SK-N-SH (cell line): ENCODE measurements around the gene NOTCH1. TPM values are rescaled to one million over a fixed set of nuclear protein-coding genes. Genes with fewer than 3 reads are reported as not detected.
A peak's percentile ranks its signal among the peaks of the same experiment; 100 is the strongest.

Experiments used
- CTCF ChIA-PET: fragments of 300-600, 350-600 bp; formaldehyde crosslinking; extraction: SDS; loops from one replicate; lab custom pipeline; 2021; lab: Yijun Ruan, JAX
- POLR2A ChIA-PET: fragments of 350-600 bp; sonication (Branson Sonifier 250); formaldehyde crosslinking; extraction: SDS; loops from one replicate; lab custom pipeline; 2020; ENCODE audit warnings: antibody characterized with exemption, inconsistent platforms; lab: Yijun Ruan, JAX
- DNase-seq: peaks from one replicate; pipeline ENCODE4 v3.0.0; 2012
- H2AFZ ChIP-seq: fragments of 200-600 bp; sonication (generic); 2 replicates; pipeline ENCODE4 v1.8.1; 2016; ENCODE audit warnings: antibody characterized with exemption, mild to moderate bottlenecking, low read depth
- H3F3A ChIP-seq: fragments of 200-600 bp; sonication (generic); replicated peaks from 2 replicates; pipeline ENCODE3; 2016; ENCODE audit warnings: antibody characterized with exemption, mild to moderate bottlenecking; ENCODE audit not compliant: insufficient read depth
- H3K27ac ChIP-seq, 2 experiments: fragments of 200-500 bp in 1 of 2; fragments of 200-600 bp in 1 of 2; sonication (Bioruptor generic) in 1 of 2; sonication (generic), shearing (Covaris generic) in 1 of 2; 2 replicates each; pipeline versions ENCODE4 v1.5.1 to v1.6.1; 2014 to 2016; ENCODE audit warnings: low read depth in 2 of 2, inconsistent platforms in 1 of 2, low read length in 1 of 2, mild to moderate bottlenecking in 1 of 2, mixed read lengths in 1 of 2
- H3K27me3 ChIP-seq: fragments of 200-600 bp; sonication (generic), shearing (Covaris generic); 2 replicates; pipeline ENCODE4 v1.6.1; 2016; ENCODE audit warnings: mixed run types; ENCODE audit not compliant: insufficient read depth
- H3K36me3 ChIP-seq, 2 experiments: fragments of 200-500 bp in 1 of 2; fragments of 200-600 bp in 1 of 2; sonication (Bioruptor generic) in 1 of 2; sonication (generic) in 1 of 2; replicated peaks in 1 of 2; 2 replicates each; pipeline versions ENCODE3 to v1.5.1; 2014 to 2016; ENCODE audit warnings: low read length in 1 of 2, mild to moderate bottlenecking in 1 of 2; ENCODE audit not compliant: insufficient read depth in 2 of 2, control insufficient read depth in 1 of 2
- H3K4me1 ChIP-seq, 2 experiments: fragments of 200-500 bp in 1 of 2; fragments of 200-600 bp in 1 of 2; sonication (Bioruptor generic) in 1 of 2; sonication (generic), shearing (Covaris generic) in 1 of 2; 2 replicates each; pipeline versions ENCODE4 v1.5.1 to v1.6.1; 2014 to 2016; ENCODE audit warnings: low read depth in 1 of 2, low read length in 1 of 2, mixed run types in 1 of 2; ENCODE audit not compliant: insufficient read depth in 2 of 2, control insufficient read depth in 1 of 2
- H3K4me2 ChIP-seq: fragments of 200-600 bp; sonication (generic), shearing (Covaris generic); 2 replicates; pipeline ENCODE4 v1.6.1; 2017; ENCODE audit warnings: mixed run types
- H3K4me3 ChIP-seq, 2 experiments: fragments of 200-500 bp in 1 of 2; fragments of 200-600 bp in 1 of 2; sonication (Bioruptor generic) in 1 of 2; sonication (generic), shearing (Covaris generic) in 1 of 2; 2 replicates each; pipeline versions ENCODE4 v1.5.1 to v1.8.1; 2014 to 2016; ENCODE audit warnings: low read depth in 2 of 2, inconsistent platforms in 1 of 2, low read length in 1 of 2, mild to moderate bottlenecking in 1 of 2, mixed read lengths in 1 of 2, moderate library complexity in 1 of 2
- H3K79me2 ChIP-seq: fragments of 200-600 bp; sonication (generic); 2 replicates; pipeline ENCODE4 v1.8.1; 2017; ENCODE audit warnings: mild to moderate bottlenecking; ENCODE audit not compliant: insufficient read depth
- H3K9ac ChIP-seq: fragments of 200-600 bp; sonication (generic); 2 replicates; pipeline ENCODE4 v1.6.1; 2017; ENCODE audit warnings: mixed run types
- H3K9me2 ChIP-seq: fragments of 200-600 bp; sonication (generic); 2 replicates; pipeline ENCODE4 v1.6.1; 2017; ENCODE audit warnings: mixed run types
- H3K9me3 ChIP-seq: fragments of 200-600 bp; sonication (generic); 2 replicates; pipeline ENCODE4 v1.6.1; 2017; ENCODE audit warnings: mixed run types, mild to moderate bottlenecking, moderate library complexity
- H4K20me1 ChIP-seq: fragments of 200-600 bp; sonication (generic); 2 replicates; pipeline ENCODE4 v1.6.1; 2017; ENCODE audit warnings: mild to moderate bottlenecking, mixed run types; ENCODE audit not compliant: insufficient read depth
- EZH2phosphoT487 ChIP-seq: fragments of 200-600 bp; sonication (generic); IDR thresholded peaks from 2 replicates; pipeline ENCODE4 v1.6.1; 2017; ENCODE audit warnings: low read depth, mixed run types, mild to moderate bottlenecking, antibody characterized with exemption, moderate library complexity, borderline replicate concordance
- FOSL2 ChIP-seq: IDR thresholded peaks from 2 replicates; pipeline ENCODE4 v1.4.0; 2012; ENCODE audit warnings: low read depth, mild to moderate bottlenecking, moderate library complexity, borderline replicate concordance
- FOXM1 ChIP-seq: IDR thresholded peaks from 2 replicates; pipeline ENCODE4 v1.4.0; 2012; ENCODE audit warnings: low read depth, mild to moderate bottlenecking
- GABPA ChIP-seq: IDR thresholded peaks from 2 replicates; pipeline ENCODE4 v1.4.0; 2012; ENCODE audit warnings: low read depth, mild to moderate bottlenecking
- MAX ChIP-seq: IDR thresholded peaks from 2 replicates; pipeline ENCODE4 v1.4.0; 2012; ENCODE audit warnings: low read depth
- PBX3 ChIP-seq: IDR thresholded peaks from 2 replicates; pipeline ENCODE4; 2012
- POLR2AphosphoS5 ChIP-seq: IDR thresholded peaks from 2 replicates; pipeline ENCODE4 v1.6.1; 2012; ENCODE audit warnings: low read depth, low read length
- RAD21 ChIP-seq: IDR thresholded peaks from 2 replicates; pipeline ENCODE4 v1.6.1; 2012; ENCODE audit warnings: mild to moderate bottlenecking, low read length
- REST ChIP-seq: IDR thresholded peaks from 2 replicates; pipeline ENCODE4 v1.6.1; 2012; ENCODE audit warnings: mild to moderate bottlenecking, low read depth, low read length, moderate library complexity
- TCF12 ChIP-seq: IDR thresholded peaks from 2 replicates; pipeline ENCODE4 v1.4.0; 2012
- TEAD4 ChIP-seq: IDR thresholded peaks from 2 replicates; pipeline ENCODE4 v1.4.0; 2012; ENCODE audit warnings: mild to moderate bottlenecking, borderline replicate concordance; ENCODE audit not compliant: insufficient read depth
- YY1 ChIP-seq: IDR thresholded peaks from 2 replicates; pipeline ENCODE4 v1.4.0; 2012; ENCODE audit warnings: low read depth, mild to moderate bottlenecking
- WGBS: methylation state at CpG from one replicate; pipeline ENCODE4 v1.1.6; 2017; ENCODE audit warnings: low lambda C conversion rate; 5-methylcytosine and 5-hydroxymethylcytosine counted together
- polyA plus RNA-seq, 3 experiments: library from polyadenylated mRNA; depleted of rRNA; stranded (reverse); fragments of >200 nt; gene quantifications; 2 replicates each; pipeline ENCODE4 v1.2.3, GENCODE V29; 2012

Gene NOTCH1
- polyA plus RNA-seq, 1 of the 3 experiments (the other 2 are of a cell fraction): 6.6 TPM

- WGBS: 57% methylated on average over 16 of the region's 17 CpGs
- no peak overlapping the region for H3K27ac ChIP-seq
- H3K4me2 ChIP-seq: no peak overlapping the region
- H3K36me3 ChIP-seq: no peaks in the 10 kb centered on the region
- H3K9me3 ChIP-seq: no peaks in the 10 kb centered on the region
- ChIA-PET CTCF (interaction anchor here (1.0 to 2.8 kb wide), 3 partner anchors 11 to 85 kb away, joined by 3 to 12 read pairs (median 3); no protein-coding TSS in a partner anchor), POLR2A (no interaction called here)
- H3K9ac ChIP-seq: no peak overlapping the region
- H3F3A ChIP-seq: no peaks in the 10 kb centered on the region
- no peak overlapping the region; the same call in 1 of the 2 replicates for H2AFZ ChIP-seq
- TF ChIP-seq FOSL2 (0 out of 2 replicates have a peak, but pooled peaks have one; percentile 9), MAX (no peak), GABPA (no peak), TCF12 (peak; percentile 36; the same call in 1 of the 2 replicates), EZH2phosphoT487 (no peak), PBX3 (peak; percentile 77), YY1 (no peak), FOXM1 (no peak), TEAD4 (0 out of 2 replicates have a peak, but pooled peaks have one; percentile 35), REST (no peak), RAD21 (no peak), POLR2AphosphoS5 (no peak)
- no peaks in the 10 kb centered on the region for H3K27me3 ChIP-seq
- DNase-seq: no peak
- no peak overlapping the region for H3K4me3 ChIP-seq
- no peaks in the 10 kb centered on the region for H3K9me2 ChIP-seq
- H3K79me2 ChIP-seq: no peaks in the 10 kb centered on the region
- H3K4me1 ChIP-seq: peaks cover 11 to 14% of the 10 kb centered on the region in 2 experiments; a peak in 3 of 4 replicates
- no peaks in the 10 kb centered on the region for H4K20me1 ChIP-seq
Measured at GRCh38 chr9:136572003-136572827, 26.4 kb upstream of the NOTCH1 start.
